Measurements from ENCODE around the gene SLC48A1.

Gene SLC48A1

GRCh38 chr12:47773062-47773857 is at the start of gene SLC48A1:
TSS of gene SLC48A1 (plus strand) at chr12:47773238. CDS start at chr12:47773305, 67 bp downstream.
- DNase-seq (ENCODE audit: low read depth) = no peak

DNA sequence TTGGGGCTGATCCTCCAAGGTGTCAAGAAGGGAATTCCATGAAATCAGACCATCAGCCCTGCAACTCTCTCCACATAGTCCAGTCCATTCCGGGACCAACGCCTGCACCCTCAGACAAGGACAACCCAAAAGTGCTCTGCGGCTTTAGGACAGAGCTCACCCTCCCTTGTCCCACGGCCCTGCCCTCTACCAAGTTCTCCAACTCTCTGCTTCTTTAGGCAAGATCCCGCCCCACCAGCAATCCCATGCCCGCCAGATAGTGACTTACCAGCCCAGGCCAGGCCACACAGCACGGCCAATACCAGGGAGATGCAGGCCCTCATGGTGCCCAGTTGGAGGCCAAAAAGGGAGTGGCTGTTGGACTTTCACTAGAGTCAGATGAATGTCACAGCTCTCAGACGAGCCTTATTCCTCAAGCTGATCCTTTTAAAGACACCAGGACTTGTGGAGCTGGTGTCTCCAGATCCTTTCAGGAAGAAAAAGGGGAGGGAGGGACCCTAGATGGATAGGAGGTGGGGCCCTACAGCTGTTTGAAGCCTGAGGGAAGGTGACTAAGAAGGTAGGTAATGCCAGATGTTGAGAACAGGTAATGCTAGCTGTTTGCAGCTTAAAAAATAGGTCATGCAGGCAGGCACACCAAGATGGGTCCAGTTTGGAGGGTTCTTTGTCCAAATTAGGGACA is 47.8 kb upstream of the SLC48A1 start, which contains the start of gene ENDOU:
Gene ENDOU, minus strand, starts transcription at position 400 of the 682 bp plus-strand sequence. Its CDS starts 77 bp downstream, at position 323.
- no peak for DNase-seq (ENCODE audit: low read depth)

GRCh38 chr12:47725893-47726292 is 47.1 kb upstream of the SLC48A1 start:
- DNase-seq (ENCODE audit: low read depth) = peak; percentile 64

DNA sequence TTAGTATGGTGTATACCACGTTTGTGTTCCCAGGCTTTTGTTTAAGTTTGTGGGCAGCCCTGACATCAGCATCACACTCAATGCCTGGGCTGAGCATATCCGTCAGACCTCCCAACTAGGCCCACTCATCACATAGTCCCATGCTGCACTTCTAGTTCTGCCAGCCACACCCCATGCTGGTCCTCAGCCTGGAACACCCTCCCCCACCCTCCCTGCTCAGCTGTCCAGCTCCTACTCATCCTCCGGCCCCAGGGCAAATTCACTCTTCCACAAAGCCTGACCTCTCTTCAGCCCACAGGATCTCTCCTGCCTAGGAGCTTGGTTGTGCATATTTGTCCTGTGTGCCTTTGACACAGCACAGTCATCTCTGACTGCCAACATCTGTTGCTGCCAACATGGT is 43.8 kb upstream of the SLC48A1 start:
- DNase-seq (ENCODE audit: low read depth) = no peak

- no peak for DNase-seq (ENCODE audit: low read depth)
Observed at GRCh38 chr12:47730341-47730744, 42.7 kb upstream of the SLC48A1 start.

DNA sequence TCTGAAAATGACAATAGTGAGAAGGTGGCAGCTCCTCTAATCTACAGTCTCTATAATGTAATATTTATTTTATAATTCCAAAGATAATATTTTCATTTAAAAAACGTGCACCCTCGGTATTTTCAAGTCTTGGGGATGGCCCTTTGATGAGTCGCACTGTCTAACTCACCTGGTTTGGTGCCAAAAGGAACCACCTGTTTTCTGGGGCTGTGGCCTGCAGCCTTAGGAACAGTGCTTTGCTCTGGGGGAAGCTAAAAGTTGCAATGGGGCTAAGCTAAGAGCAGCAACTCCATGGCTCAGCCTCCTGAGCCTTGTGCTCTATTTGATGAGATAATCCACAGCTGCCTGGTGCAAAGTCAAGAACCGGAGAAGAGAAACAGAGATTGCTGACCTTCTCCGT is 41.3 kb upstream of the SLC48A1 start:
- DNase-seq (ENCODE audit: low read depth) = no peak

DNA sequence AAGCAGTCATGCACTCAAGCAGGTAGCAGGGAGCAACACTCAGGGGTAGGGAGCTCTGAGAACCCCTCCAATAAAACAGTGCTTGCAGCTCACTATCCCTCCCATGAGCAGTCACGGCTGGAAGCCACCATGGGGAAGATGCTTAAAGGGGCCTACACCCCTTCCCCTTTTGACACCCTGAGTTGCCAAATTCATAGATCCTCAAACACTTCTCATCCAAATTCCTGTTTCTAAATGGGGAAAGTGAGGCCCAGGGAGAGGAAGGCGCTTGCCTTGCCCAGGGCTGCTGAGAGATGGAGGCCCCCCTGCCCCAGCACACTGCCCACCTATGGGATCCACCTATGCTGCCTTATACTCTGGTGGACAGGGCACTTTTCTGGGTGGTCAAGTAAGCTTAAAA is 40.5 kb upstream of the SLC48A1 start:
- DNase-seq (ENCODE audit: low read depth) = no peak

DNA sequence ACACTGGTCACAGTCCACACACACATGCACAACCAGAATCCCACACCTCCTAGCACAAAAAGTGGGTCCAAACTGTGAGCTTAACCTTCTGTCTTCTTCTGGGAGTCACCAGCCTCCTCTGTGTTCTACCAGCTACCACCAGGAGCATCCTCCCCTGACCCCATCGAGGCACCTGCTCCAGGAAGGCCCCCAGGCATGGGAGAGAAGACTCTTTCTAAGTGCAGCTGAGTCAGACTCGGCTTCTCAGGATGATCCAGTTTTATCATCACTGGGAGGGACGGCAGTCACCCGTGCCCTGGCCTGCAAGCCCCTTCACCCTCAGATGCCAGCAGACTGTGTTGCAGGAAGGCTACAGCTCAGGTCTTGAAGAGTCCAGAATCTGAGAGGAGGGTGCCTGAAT is 39.9 kb upstream of the SLC48A1 start:
- no peak for DNase-seq (ENCODE audit: low read depth)

GRCh38 chr12:47734725-47735480 is 38.1 kb upstream of the SLC48A1 start:
- DNase-seq (ENCODE audit: low read depth) = no peak

GRCh38 chr12:47735649-47736048 is 37.4 kb upstream of the SLC48A1 start:
- no peak for DNase-seq (ENCODE audit: low read depth)

DNA sequence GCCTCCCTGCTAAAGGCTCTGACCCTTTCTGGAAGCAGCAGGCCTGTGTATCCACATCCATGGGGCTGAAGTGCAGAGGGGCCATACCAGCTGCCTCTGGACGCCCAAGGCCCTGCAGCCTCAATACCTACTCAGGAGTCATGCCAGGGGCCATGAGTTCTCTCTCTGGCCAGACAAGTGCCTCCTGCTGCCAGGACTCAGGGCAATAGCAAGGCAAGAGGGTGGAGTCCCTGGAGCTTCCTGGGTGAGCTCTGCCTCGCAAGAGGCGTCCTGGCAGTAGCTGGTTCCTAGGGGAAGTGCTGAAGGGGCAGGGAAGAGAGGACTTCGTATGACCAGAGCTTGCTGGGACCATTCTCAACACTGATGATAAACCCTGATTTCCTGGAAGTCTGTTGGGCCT is 36.8 kb upstream of the SLC48A1 start:
- no peak for DNase-seq (ENCODE audit: low read depth)

DNA sequence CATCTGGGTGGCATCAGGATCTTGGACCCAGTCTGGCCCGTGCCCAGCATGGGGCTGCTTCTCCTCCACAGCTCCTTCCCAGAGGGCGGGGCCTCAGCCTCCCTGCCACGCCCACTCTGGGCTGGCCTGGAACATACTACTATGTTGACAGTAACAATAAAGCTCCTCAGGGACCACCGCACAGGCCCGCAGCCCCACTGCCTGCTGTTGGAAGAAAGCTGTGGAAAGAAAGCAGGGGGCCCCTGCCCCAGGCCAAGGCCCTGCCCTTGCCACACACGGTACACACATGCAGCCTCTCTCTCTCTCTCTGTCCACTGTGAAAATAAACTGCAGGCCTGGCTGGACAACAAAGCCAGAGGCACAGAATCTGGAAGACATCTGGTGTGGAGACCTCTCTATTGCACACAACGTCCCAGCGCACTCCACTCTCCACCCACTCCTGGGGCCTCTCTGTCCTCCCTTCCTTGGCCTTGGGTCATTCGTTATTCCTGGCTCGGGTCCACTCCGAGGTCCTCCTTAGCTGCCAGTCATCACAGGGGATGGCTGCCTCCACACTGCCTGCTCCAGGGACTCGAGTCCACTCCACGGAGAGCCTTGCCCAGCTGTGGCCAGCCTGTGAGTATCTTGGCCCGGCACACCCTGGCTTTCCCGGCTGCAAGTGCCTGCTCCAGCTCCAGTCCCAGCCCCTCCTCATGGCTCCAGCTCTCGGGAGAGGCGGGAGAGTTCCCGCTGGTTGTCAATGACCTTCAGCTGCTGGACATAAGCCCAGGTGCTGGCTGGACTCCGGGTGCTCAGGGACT is 36.0 kb upstream of the SLC48A1 start:
- DNase-seq (ENCODE audit: low read depth) = no peak

DNA sequence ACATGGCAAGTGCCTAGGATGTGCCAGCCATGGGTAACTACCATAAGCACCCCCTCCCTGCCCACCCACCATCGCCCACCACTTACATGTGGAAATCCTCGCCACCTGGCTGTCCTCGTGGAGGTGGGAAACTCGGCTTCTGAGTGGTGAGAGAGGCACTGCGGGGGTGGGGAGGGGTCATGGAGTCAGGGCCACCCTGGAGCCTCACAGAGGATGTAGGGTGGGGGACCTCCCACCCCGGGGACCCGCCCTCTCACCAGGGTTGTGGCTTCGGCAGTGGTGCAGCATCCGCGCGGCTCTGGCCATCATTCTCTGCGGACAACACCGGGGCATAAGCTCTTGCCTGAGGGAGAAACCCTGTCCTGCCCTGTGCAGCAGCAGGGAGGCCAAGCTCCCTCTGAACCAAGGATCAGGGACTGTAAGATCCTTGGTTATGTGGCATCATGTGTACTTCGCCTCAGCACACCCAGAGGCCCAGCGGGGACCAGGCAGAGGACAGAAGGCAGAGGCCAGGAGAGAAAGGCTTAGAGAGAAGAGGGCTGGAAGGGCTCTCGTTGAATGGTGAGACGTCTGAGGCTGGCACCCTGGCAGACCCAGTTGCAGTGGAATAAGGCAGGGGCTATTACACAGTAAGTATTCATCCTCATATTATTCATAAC is 35.0 kb upstream of the SLC48A1 start:
- DNase-seq (ENCODE audit: low read depth) = no peak

- no peak for DNase-seq (ENCODE audit: low read depth)
Observed at GRCh38 chr12:47739297-47739696, 33.7 kb upstream of the SLC48A1 start.

- DNase-seq (ENCODE audit: low read depth) = no peak
Observed at GRCh38 chr12:47739979-47740378, 33.1 kb upstream of the SLC48A1 start.

DNA sequence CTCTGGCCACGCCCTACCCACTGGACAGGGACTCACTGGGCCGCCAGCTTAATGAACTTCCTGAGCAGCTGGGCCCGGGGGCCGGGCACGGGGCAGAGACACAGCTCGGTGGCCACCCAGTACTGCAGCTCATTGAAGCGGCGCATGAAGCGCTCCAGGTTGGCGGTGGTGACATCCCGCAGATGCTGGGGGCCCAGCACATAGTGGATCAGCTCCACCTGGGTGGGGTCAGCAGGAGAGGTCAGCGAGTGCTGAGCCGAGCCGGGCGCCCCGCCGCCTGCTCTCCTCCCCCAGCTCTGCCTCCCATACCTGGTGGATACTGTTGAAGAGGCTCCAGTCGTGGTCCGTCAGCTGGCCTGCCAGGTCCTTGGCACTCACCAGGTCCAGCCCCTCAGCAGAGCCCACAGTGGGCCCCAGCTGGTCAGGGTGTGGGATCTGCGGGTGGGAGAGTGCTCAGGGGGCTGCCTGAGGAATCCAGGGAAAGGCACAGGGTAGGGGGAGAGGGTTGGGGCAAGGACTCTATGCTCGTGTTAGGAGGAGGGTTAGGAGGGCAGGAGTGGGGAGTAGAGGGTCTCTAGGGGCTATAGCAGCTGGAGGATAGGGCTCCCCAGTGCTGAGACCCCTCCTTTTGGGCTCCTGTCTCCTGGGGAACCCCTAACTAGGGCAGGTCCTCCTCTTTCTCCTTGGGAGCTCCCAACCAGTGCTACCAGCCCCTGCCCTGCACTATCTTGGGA is 32.3 kb upstream of the SLC48A1 start:
- DNase-seq (ENCODE audit: low read depth) = no peak

DNA sequence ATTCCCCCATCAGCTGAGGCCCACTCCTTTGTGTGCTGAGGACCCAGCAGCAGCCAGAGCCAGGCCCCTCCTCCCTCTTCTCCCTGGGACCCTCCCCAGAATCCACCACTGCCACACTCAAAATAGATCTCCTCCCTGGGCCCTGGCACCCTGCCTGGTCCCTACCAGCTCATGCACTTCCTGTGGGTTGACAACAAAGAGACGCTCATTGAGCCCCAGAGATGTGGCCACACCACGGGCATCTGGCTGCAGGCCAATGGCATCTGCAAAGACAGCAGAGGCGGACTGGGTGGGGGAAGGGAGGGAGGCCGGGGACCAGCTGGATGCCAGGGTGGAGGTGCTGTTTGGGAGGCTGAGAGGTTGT is 31.7 kb upstream of the SLC48A1 start:
- no peak for DNase-seq (ENCODE audit: low read depth)

GRCh38 chr12:47742253-47742825 is 30.7 kb upstream of the SLC48A1 start:
- no peak for DNase-seq (ENCODE audit: low read depth)

DNA sequence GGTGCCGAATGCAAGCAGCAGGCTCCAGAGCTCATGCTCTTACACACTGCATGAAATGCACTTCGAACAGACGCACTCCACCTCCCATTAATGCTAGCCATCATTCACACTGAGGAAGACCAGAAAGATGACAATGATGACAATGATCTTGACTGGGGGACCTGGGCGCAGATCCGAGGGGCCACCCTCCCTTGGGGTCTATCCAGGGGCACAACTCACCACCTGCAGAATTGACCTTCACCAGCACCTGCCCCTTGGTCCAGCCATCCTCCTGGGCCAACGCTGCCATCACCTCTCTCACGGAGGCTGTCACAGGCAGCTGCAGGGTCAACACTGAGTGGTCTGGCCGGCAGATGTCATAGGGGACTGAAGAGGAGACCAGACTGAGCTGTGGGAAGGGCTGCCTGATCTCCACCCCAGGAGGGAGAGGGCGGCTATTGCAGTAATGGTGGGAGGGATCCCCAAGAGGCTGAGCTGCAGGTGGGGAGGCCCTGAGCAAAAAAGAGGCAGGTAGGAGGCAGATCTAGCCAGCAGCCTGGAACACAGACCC is 29.7 kb upstream of the SLC48A1 start:
- DNase-seq (ENCODE audit: low read depth) = no peak

GRCh38 chr12:47744005-47744651 is 28.9 kb upstream of the SLC48A1 start:
- DNase-seq (ENCODE audit: low read depth) = no peak

Data from HS-5 (cell line).